SK-N-MC (cell line): ENCODE measurements around the gene MFSD12.

Experiments used
- EZH2 ChIP-seq: fragments of 200-600 bp; sonication (generic); IDR thresholded peaks from one replicate; pipeline ENCODE4 v1.6.1; 2017; ENCODE audit warnings: antibody characterized with exemption
- FOXP2 ChIP-seq: optimal IDR thresholded peaks from 2 replicates; pipeline ENCODE3; 2011; ENCODE audit warnings: mild to moderate bottlenecking, moderate library complexity; ENCODE audit not compliant: insufficient read depth; ENCODE audit errors: extremely low read length, control extremely low read depth

- TF ChIP-seq EZH2 (no peak), FOXP2 (no peak)
Observed at GRCh38 chr19:3554254-3555083, 2.9 kb downstream of the MFSD12 start.
